ENCODE results near the gene OCLN. TPM values are rescaled to one million over a fixed set of nuclear protein-coding genes. Genes with fewer than 3 reads are reported as not detected.
"Not testable (repeated sequence)": the region's sequence is repeated elsewhere in the genome, so short reads cannot be mapped to it uniquely, and the experiment has no call there.

The OCLN gene
- total RNA-seq, 8 experiments from 2014 or later, result 0.85 to 22.8 (median 2.1) TPM

DNA sequence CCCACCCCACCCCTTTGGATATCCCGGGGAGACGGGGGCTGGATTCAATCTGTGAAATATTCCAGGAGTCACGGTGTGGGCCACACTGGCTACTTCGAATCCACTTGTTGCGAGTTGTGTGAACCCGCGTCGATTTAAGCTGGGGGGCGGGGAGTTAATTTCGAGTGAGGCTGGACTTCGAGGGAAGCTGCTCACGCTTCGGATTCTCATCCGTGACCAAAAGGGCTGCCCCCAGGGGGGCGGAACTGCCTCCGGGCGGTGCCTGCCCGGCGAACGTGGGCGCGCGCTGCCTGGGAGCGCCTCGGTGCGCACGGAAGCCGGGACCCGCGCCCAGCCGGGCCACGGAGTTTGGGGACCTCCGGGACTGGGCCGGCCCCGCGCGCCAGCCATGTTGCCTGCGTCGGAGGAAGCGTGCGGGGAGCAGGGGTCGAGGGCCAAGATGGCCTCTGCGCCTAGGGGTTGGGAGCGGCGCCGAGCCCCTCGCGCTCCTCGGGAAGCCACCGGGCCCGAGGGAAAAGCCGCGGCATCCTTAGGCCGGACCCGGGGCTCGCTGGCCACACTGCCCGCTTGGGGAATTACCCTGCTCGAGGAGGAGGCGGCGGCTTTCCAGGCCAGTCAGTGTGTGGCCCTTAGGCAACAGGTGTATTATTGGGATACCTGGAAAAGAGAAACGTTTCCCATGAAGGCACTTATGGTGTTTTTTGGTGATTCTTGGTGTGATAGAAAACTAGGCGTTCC, 975 bp downstream of the OCLN start:
- WGBS, 10 experiments, result 0 to 83% (median 3%) methylated on average over 1 to 13 of the region's 62 CpGs; no CpG with 5 or more reads in 4 of the 10 experiments
- peak overlapping the region; percentile 37 to 71 (median 69) for H3K4me3 ChIP-seq
- ATAC-seq (replicated peaks in 6 of 8), result peak; percentile 15 to 40 (median 24)
- no peak overlapping the region for H3K27ac ChIP-seq
- H3K4me1 ChIP-seq (replicated peaks in 1 of 2), result no peaks in the 10 kb centered on the region
- in situ Hi-C loops (cut with MboI; ENCODE audit: low pct_unique_long_range_greater_than_20kb in 2 of 9, low sequenced_read_pairs in 9 of 9, unreplicated experiment in 9 of 9), result no loop called here

DNA sequence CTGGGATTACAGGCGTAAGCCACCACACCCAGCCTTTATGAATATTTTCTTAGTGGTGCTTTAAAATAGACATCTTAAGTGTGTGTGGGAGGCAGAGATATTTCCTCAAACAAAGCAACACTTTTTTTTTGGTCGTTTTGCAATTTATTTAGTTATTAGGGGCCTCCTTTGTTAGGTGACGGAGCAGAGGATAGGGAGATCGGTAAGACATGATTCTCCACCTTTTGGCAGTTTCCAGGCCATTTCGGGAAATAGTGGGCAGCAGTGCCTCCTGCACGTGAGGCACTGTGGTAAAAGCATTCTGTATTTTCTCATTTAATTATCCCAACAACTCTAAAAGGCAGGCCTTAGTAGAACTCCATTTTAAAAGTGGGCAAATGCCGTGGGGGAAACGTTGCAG, 1.9 kb downstream of the OCLN start:
- Histone ChIP-seq H3K4me3 (no peak overlapping the region), H3K4me1 (replicated peaks in 1 of 2) (no peaks in the 10 kb centered on the region), H3K27ac (no peak overlapping the region)
- 0 to 100% (median 88%) methylated on average over 1 to 8 of the region's 8 CpGs for WGBS, 10 experiments
- in situ Hi-C loops (cut with MboI; ENCODE audit: low pct_unique_long_range_greater_than_20kb in 2 of 9, low sequenced_read_pairs in 9 of 9, unreplicated experiment in 9 of 9), result no loop called here
- no peak for ATAC-seq (replicated peaks in 6 of 8)

DNA sequence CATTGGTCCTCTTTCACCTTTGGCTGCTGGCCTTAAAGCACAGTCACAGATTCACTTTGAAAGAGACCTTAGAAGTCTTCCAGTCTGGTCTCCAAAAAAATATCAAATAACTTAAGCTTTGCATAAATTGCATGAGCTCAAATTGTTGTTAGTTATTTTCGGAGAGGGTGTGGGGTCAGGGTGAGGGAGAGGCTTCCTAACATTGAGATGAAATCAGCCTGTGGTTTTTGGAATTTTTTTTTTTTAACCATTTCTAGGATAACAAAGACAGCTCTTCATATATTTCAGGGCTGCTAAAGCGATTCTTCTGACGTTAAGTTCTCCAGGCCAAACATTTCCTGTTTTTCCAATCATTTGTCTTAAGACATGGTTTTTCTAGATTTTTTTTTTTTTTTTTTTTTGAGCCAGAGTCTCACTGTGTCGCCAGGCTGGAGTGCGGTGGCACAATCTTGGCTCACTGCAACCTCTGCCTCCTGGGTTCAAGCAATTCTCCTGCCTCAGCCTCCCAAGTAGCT, 4.5 kb downstream of the OCLN start:
- in situ Hi-C loops (cut with MboI; ENCODE audit: low pct_unique_long_range_greater_than_20kb in 2 of 9, low sequenced_read_pairs in 9 of 9, unreplicated experiment in 9 of 9), result no loop called here
- peak in 3 of 8 experiments; percentile 3 to 40 (median 25) for ATAC-seq (replicated peaks in 6 of 8)
- Histone ChIP-seq H3K4me1 (replicated peaks in 1 of 2) (no peaks in the 10 kb centered on the region), H3K27ac (no peak overlapping the region), H3K4me3 (no peak overlapping the region)
- WGBS, 10 experiments, result 16 to 100% (median 84%) methylated on average over 1 to 5 of the region's 5 CpGs

DNA sequence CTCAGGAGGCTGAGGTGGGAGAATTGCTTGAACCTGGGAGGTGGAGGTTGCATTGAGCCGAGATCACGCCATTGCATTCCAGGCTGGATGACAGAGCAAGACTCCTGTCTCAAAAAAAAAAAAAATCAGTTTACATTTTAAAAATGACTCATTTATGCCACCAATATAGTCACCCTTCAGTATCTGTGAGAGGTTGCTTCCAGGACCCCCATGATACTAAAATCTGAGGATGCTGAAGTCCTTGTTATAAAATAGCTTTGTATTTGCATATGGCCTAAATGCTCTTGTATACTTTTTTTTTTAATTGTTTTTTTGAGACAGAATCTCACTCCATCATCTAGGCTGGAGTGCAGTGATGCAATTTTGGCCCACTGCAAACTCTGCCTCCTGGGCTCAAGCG, 5.8 kb downstream of the OCLN start:
- in situ Hi-C loops (cut with MboI; ENCODE audit: low pct_unique_long_range_greater_than_20kb in 2 of 9, low sequenced_read_pairs in 9 of 9, unreplicated experiment in 9 of 9), result no loop called here
- no peak for ATAC-seq (replicated peaks in 6 of 8)

DNA sequence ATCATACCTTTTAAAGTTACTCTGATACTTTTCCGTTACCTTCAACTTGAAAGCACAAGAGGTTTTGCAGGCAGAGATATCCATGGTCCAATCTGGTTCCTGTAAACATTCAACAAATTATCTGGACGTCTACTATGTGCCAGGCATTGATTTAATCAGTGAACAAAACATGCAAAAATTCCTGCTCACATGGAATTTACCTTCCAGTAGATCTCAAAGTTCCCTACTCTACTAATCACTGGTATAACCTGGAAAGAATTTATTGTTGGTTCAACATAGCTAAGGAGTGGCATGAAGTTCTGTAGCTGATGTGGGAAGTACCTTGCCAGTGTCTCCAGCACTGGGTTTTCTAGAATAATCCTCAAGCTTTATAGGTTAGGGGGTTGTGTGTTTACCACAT, 9.8 kb downstream of the OCLN start:
- in situ Hi-C loops (cut with MboI; ENCODE audit: low pct_unique_long_range_greater_than_20kb in 2 of 9, low sequenced_read_pairs in 9 of 9, unreplicated experiment in 9 of 9), result no loop called here

More for the DNA sequence above, 5.8 kb downstream of the OCLN start:
- Histone ChIP-seq H3K4me3 (no peak overlapping the region), H3K4me1 (replicated peaks in 1 of 2) (no peaks in the 10 kb centered on the region), H3K27ac (no peak overlapping the region)
- WGBS, 10 experiments, result 52 to 100% (median 92%) methylated on average over 1 to 3 of the region's 3 CpGs; no CpG with 5 or more reads in 3 of the 10 experiments

DNA sequence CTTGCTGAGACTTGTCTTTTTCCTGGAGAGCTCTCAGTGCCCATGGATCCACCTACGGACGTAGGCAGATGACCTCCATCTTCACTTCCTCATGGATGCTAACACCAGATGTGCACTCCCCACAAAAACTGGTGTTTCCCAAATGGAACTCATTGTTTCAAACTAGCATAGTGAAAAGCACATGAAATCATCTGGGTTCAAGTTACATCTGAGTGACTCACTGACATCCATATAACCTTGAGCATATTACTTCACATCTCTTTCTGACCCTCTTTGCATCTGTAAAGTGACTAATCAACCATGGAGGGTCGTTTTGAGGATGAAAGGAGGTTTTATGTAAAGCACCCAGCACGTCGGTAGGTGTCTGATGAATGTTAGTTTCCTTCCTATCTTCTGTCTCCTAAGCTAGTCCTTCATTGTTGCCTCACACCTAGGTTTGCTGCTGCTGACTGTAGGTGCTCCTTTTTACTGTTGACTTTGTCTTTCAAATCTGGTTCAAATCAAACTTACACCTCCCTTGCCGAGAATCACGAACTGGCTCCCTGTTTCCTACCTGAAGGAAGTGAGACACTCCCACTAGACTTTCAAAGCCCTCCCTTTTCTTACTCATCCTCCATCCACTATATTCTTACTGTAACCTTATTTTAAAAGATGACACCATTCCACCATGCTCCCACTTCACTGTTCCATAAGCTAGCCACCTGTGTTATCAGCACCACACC, 10.3 kb downstream of the OCLN start:
- peak in 4 of 8 experiments; percentile 36 to 75 (median 62) for ATAC-seq (replicated peaks in 6 of 8)
- H3K4me1 ChIP-seq (replicated peaks in 1 of 2), result no peaks in the 10 kb centered on the region
- in situ Hi-C loops (cut with MboI; ENCODE audit: low pct_unique_long_range_greater_than_20kb in 2 of 9, low sequenced_read_pairs in 9 of 9, unreplicated experiment in 9 of 9), result no loop called here
- WGBS, 10 experiments, result 11 to 88% (median 62%) methylated on average over 2 to 6 of the region's 7 CpGs; no CpG with 5 or more reads in 2 of the 10 experiments
- H3K27ac ChIP-seq, result no peak overlapping the region
- no peak overlapping the region for H3K4me3 ChIP-seq

More for the DNA sequence above, 9.8 kb downstream of the OCLN start:
- no peaks in the 10 kb centered on the region for H3K4me1 ChIP-seq (replicated peaks in 1 of 2)
- H3K27ac ChIP-seq, result no peak overlapping the region
- WGBS, 10 experiments, result 20 to 100% (median 81%) methylated on average over 1 to 2 of the region's 2 CpGs; no CpG with 5 or more reads in 2 of the 10 experiments
- H3K4me3 ChIP-seq, result no peak overlapping the region
- ATAC-seq (replicated peaks in 6 of 8), result no peak

DNA sequence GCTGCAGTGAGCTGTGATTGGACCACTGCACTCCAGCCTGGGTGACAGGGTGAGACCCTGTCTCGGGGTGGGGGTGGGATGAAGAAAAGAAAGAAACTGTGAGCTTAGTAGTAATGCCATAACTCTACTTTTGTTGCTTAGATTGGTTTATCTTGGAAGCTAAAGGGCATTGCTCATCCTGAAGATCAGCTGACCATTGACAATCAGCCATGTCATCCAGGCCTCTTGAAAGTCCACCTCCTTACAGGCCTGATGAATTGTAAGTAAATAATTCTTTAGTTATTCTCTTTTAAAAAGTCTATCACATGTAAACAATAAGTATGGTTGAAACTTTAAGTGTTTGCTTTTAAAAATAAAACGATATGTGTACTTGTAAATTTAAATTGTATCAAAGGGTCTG, 11.4 kb downstream of the OCLN start:
- Histone ChIP-seq H3K27ac (no peak overlapping the region), H3K4me1 (replicated peaks in 1 of 2) (no peaks in the 10 kb centered on the region), H3K4me3 (no peak overlapping the region)
- 75 to 100% (median 100%) methylated on average over 1 to 2 of the region's 2 CpGs; no CpG with 5 or more reads in 2 of the 10 experiments for WGBS, 10 experiments
- in situ Hi-C loops (cut with MboI; ENCODE audit: low pct_unique_long_range_greater_than_20kb in 2 of 9, low sequenced_read_pairs in 9 of 9, unreplicated experiment in 9 of 9), result no loop called here
- ATAC-seq (replicated peaks in 6 of 8), result no peak

DNA sequence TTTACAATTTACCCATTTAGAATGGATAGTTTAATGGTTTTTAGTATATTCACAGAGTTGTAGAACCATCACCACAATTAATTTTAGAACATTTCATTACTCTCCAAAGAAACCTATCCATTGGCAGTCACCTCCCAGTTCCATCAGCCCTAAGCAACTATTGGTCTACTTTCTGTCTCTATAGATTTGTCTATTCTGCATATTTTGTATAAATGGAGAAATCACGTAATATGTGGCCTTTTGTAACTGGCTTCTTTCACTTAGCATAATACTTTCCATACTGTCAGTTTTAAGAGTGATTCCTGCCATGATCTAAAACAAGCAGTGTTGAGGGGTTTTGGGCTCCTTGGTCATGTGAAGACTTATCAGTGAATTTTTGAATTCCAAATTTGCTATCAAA, 12.7 kb downstream of the OCLN start:
- 83 to 100% (median 95%) methylated on average over 1 of the region's 1 CpG; no CpG with 5 or more reads in 4 of the 10 experiments for WGBS, 10 experiments
- Histone ChIP-seq H3K4me3 (no peak overlapping the region), H3K4me1 (replicated peaks in 1 of 2) (no peaks in the 10 kb centered on the region), H3K27ac (no peak overlapping the region)
- in situ Hi-C loops (cut with MboI; ENCODE audit: low pct_unique_long_range_greater_than_20kb in 2 of 9, low sequenced_read_pairs in 9 of 9, unreplicated experiment in 9 of 9), result no loop called here
- ATAC-seq (replicated peaks in 6 of 8), result no peak

DNA sequence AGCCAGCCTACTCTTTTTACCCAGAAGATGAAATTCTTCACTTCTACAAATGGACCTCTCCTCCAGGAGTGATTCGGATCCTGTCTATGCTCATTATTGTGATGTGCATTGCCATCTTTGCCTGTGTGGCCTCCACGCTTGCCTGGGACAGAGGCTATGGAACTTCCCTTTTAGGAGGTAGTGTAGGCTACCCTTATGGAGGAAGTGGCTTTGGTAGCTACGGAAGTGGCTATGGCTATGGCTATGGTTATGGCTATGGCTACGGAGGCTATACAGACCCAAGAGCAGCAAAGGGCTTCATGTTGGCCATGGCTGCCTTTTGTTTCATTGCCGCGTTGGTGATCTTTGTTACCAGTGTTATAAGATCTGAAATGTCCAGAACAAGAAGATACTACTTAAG, 16.6 kb downstream of the OCLN start:
- H3K4me3 ChIP-seq, result no peak overlapping the region
- no peak overlapping the region for H3K27ac ChIP-seq
- WGBS, 10 experiments, result 83 to 100% (median 93%) methylated on average over 2 to 4 of the region's 6 CpGs; no CpG with 5 or more reads in 2 of the 10 experiments
- in situ Hi-C loops (cut with MboI; ENCODE audit: low pct_unique_long_range_greater_than_20kb in 2 of 9, low sequenced_read_pairs in 9 of 9, unreplicated experiment in 9 of 9), result no loop called here
- no peak for ATAC-seq (replicated peaks in 6 of 8)
- no peaks in the 10 kb centered on the region for H3K4me1 ChIP-seq (replicated peaks in 1 of 2)

- Histone ChIP-seq H3K4me1 (replicated peaks in 1 of 2) (no peaks in the 10 kb centered on the region), H3K4me3 (no peak overlapping the region), H3K27ac (no peak overlapping the region)
- no peak for ATAC-seq (replicated peaks in 6 of 8)
- in situ Hi-C loops (cut with MboI; ENCODE audit: low pct_unique_long_range_greater_than_20kb in 2 of 9, low sequenced_read_pairs in 9 of 9, unreplicated experiment in 9 of 9), result no loop called here
- WGBS, 10 experiments, result 0 to 100% (median 74%) methylated on average over 1 to 2 of the region's 2 CpGs; no CpG with 5 or more reads in 2 of the 10 experiments
Observed at GRCh38 chr5:69510694-69511093, 18.1 kb downstream of the OCLN start.

DNA sequence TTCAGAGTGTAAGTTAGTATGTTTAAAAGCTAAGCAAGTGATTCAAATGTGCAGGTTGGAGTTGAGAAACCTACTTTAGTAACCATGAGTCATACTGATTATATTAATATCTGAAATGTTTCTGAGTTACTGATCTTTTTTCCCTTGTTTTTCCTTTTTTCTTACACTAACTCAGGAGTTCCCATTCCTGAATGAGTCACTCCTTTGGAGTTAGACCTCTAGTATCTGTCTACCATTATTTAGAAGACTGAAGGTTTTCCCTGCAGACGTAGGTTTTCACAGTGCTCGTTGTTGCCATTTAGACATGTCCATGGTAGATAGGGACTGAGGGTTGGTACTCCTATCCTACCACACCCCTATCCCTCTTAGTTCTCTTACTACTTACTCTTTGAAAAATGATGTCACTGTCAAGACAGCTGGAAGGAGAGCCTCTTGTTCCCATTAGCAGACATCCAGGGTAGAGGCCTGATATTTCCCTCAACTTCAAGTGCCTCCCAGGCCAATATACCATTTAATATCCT, 20.2 kb downstream of the OCLN start:
- in situ Hi-C loops (cut with MboI; ENCODE audit: low pct_unique_long_range_greater_than_20kb in 2 of 9, low sequenced_read_pairs in 9 of 9, unreplicated experiment in 9 of 9), result no loop called here
- Histone ChIP-seq H3K27ac (no peak overlapping the region), H3K4me1 (replicated peaks in 1 of 2) (no peaks in the 10 kb centered on the region), H3K4me3 (no peak overlapping the region)
- WGBS, 10 experiments, result 40 to 100% (median 83%) methylated on average over 1 to 2 of the region's 2 CpGs; no CpG with 5 or more reads in 5 of the 10 experiments
- ATAC-seq (replicated peaks in 6 of 8), result peak in 2 of 8 experiments; percentile 55 to 82

DNA sequence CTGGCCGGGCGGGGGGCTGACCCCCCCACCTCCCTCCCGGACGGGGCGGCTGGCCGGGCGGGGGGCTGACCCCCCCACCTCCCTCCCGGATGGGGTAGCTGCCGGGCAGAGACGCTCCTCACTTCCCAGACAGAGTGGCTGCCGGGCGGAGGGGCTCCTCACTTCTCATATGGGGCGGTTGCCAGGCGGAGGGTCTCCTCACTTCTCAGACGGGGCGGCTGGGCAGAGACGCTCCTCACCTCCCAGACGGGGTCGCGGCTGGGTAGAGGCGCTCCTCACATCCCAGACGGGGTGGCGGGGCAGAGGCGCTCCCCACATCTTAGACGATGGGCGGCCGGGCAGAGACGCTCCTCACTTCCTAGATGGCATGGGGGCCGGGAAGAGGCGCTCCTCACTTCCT, 23.0 kb downstream of the OCLN start:
- in situ Hi-C loops (cut with MboI; ENCODE audit: low pct_unique_long_range_greater_than_20kb in 2 of 9, low sequenced_read_pairs in 9 of 9, unreplicated experiment in 9 of 9); H3K27ac ChIP-seq; H3K4me1 ChIP-seq (replicated peaks in 1 of 2); H3K4me3 ChIP-seq; ATAC-seq (replicated peaks in 6 of 8): not testable (repeated sequence)
- no CpG with 5 or more reads among the region's 30 CpGs for WGBS, 10 experiments

GRCh38 chr5:69516769-69517168, 24.2 kb downstream of the OCLN start:
- Histone ChIP-seq H3K4me1 (replicated peaks in 1 of 2) (no peaks in the 10 kb centered on the region), H3K4me3 (no peak overlapping the region), H3K27ac (no peak overlapping the region)
- ATAC-seq (replicated peaks in 6 of 8), result no peak
- 80 to 100% (median 88%) methylated on average over 1 of the region's 1 CpG; no CpG with 5 or more reads in 2 of the 10 experiments for WGBS, 10 experiments
- in situ Hi-C loops (cut with MboI; ENCODE audit: low pct_unique_long_range_greater_than_20kb in 2 of 9, low sequenced_read_pairs in 9 of 9, unreplicated experiment in 9 of 9), result no loop called here
